SK-N-SH (cell line): ENCODE results near the gene AKR1A1.

Experiments used
- JUND ChIP-seq: IDR thresholded peaks from 2 replicates; pipeline ENCODE4 v1.4.0; 2012
- RCOR1 ChIP-seq: fragments of 150-350 bp; IDR thresholded peaks from 2 replicates; pipeline ENCODE4 v1.6.1; 2017; ENCODE audit warnings: antibody characterized with exemption, low read length
- TF ChIP-seq, protein P1 (sequence below): fragments of 200-600 bp; sonication (generic); IDR thresholded peaks from 2 replicates; pipeline ENCODE4 v1.6.1; 2017; ENCODE audit warnings: antibody characterized with exemption, mild to moderate bottlenecking, moderate library complexity
- TF ChIP-seq, protein P2 (sequence below): fragments of 150-350 bp; IDR thresholded peaks from 2 replicates; pipeline ENCODE4 v1.6.1; 2017; ENCODE audit warnings: antibody characterized with exemption, low read length, low read depth, borderline replicate concordance
- TF ChIP-seq, protein P3 (sequence below): IDR thresholded peaks from 2 replicates; pipeline ENCODE4 v1.4.0; 2012; ENCODE audit warnings: low read depth

DNA sequence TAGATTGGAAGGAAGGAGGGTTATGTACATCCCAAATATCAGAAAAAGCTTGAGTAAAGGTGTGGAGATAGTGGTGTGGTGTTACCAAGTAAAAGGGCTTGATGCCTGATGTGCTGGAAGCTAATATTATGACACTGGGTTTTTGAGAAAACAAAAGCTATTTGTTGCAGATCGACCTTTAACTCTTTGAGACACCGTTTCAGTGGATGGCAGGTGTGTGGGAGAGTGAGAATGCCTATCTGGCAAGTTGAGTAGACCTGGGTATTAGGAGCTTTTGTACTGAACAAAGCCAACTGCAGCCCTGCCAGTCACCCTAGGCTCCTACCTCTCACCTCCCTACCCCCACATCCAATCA, 49.1 kb upstream of the AKR1A1 start:
- TF ChIP-seq RCOR1 (no peak), JUND (no peak)
- TF ChIP-seq, protein P1, sequence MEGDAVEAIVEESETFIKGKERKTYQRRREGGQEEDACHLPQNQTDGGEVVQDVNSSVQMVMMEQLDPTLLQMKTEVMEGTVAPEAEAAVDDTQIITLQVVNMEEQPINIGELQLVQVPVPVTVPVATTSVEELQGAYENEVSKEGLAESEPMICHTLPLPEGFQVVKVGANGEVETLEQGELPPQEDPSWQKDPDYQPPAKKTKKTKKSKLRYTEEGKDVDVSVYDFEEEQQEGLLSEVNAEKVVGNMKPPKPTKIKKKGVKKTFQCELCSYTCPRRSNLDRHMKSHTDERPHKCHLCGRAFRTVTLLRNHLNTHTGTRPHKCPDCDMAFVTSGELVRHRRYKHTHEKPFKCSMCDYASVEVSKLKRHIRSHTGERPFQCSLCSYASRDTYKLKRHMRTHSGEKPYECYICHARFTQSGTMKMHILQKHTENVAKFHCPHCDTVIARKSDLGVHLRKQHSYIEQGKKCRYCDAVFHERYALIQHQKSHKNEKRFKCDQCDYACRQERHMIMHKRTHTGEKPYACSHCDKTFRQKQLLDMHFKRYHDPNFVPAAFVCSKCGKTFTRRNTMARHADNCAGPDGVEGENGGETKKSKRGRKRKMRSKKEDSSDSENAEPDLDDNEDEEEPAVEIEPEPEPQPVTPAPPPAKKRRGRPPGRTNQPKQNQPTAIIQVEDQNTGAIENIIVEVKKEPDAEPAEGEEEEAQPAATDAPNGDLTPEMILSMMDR = no peak
- TF ChIP-seq, protein P2, sequence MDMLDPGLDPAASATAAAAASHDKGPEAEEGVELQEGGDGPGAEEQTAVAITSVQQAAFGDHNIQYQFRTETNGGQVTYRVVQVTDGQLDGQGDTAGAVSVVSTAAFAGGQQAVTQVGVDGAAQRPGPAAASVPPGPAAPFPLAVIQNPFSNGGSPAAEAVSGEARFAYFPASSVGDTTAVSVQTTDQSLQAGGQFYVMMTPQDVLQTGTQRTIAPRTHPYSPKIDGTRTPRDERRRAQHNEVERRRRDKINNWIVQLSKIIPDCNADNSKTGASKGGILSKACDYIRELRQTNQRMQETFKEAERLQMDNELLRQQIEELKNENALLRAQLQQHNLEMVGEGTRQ = no peak
- TF ChIP-seq, protein P3, sequence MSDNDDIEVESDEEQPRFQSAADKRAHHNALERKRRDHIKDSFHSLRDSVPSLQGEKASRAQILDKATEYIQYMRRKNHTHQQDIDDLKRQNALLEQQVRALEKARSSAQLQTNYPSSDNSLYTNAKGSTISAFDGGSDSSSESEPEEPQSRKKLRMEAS = no peak
